Brain microvascular endothelial cell (primary cell): ENCODE data around the gene U2AF2.

Experiments
- DNase-seq: peaks from one replicate; pipeline ENCODE4 v3.0.0-alpha.2; 2020
- H3K27ac ChIP-seq: fragments of 250-450 bp; sonication (Bioruptor Pico); 2 replicates; pipeline ENCODE4 v1.5.1; 2020; ENCODE audit warnings: mild to moderate bottlenecking, moderate library complexity
- H3K27me3 ChIP-seq: fragments of 250-450 bp; sonication (Bioruptor Pico); replicated peaks from 2 replicates; pipeline ENCODE4 v1.5.1; 2020; ENCODE audit warnings: mild to moderate bottlenecking
- H3K36me3 ChIP-seq: fragments of 250-450 bp; sonication (Bioruptor Pico); replicated peaks from 2 replicates; pipeline ENCODE4 v1.5.1; 2020; ENCODE audit warnings: mild to moderate bottlenecking
- H3K4me3 ChIP-seq: 2 replicates; pipeline ENCODE4 v1.5.1; 2011; ENCODE audit warnings: low read depth, mild to moderate bottlenecking, control low read depth, low read length, moderate library complexity
- CTCF ChIP-seq: IDR thresholded peaks from 2 replicates; pipeline ENCODE4 v1.5.1; 2011; ENCODE audit warnings: low read depth, mild to moderate bottlenecking, moderate library complexity, low read length, control low read depth, inconsistent platforms; ENCODE audit errors: missing control alignments
- in situ Hi-C: cut with HindIII; loops from 2 replicates; pipeline ENCODE4 v1.10.0; 2017; ENCODE audit warnings: low sequenced_read_pairs, low pct_ligation_motif_present

U2AF2 gene

GRCh38 chr19:55667006-55667381, 12.2 kb downstream of the U2AF2 start:
- no peak for TF ChIP-seq CTCF
- Histone ChIP-seq H3K27ac (no peak overlapping the region), H3K27me3 (no peaks in the 10 kb centered on the region), H3K36me3 (peaks cover 80% of the 10 kb centered on the region), H3K4me3 (no peak overlapping the region)
- in situ Hi-C loops, result no loop called here
- DNase-seq, result no peak

- in situ Hi-C loops, result no loop called here
- peaks cover 77% of the 10 kb centered on the region for H3K36me3 ChIP-seq
- no peak for TF ChIP-seq CTCF
- H3K27me3 ChIP-seq, result no peaks in the 10 kb centered on the region
- DNase-seq, result no peak
- no peak overlapping the region for H3K27ac ChIP-seq
- no peak overlapping the region for H3K4me3 ChIP-seq
Measured at GRCh38 chr19:55667511-55667910, 12.7 kb downstream of the U2AF2 start.

GRCh38 chr19:55667958-55668357, 13.1 kb downstream of the U2AF2 start:
- DNase-seq, result no peak
- in situ Hi-C loops, result no loop called here
- no peak for TF ChIP-seq CTCF
- no peaks in the 10 kb centered on the region for H3K27me3 ChIP-seq
- no peak overlapping the region for H3K27ac ChIP-seq
- peaks cover 73% of the 10 kb centered on the region for H3K36me3 ChIP-seq
- no peak overlapping the region for H3K4me3 ChIP-seq

- in situ Hi-C loops, result no loop called here
- peaks cover 64% of the 10 kb centered on the region for H3K36me3 ChIP-seq
Measured at GRCh38 chr19:55668603-55669348, 13.9 kb downstream of the U2AF2 start.

GRCh38 chr19:55669418-55670279, 14.8 kb downstream of the U2AF2 start:
- Histone ChIP-seq H3K27me3 (no peaks in the 10 kb centered on the region), H3K27ac (no peak overlapping the region), H3K36me3 (peaks cover 61% of the 10 kb centered on the region), H3K4me3 (no peak overlapping the region)
- in situ Hi-C loops, result no loop called here
- DNase-seq, result no peak
- TF ChIP-seq CTCF, result no peak

More at GRCh38 chr19:55668603-55669348, 13.9 kb downstream of the U2AF2 start:
- TF ChIP-seq CTCF, result no peak
- DNase-seq, result no peak
- Histone ChIP-seq H3K27ac (no peak overlapping the region), H3K27me3 (no peaks in the 10 kb centered on the region), H3K4me3 (no peak overlapping the region)
